Pancreas (tissue), 10 donors: Measurements from ENCODE around the gene MEX3C. TPM values are rescaled to one million over a fixed set of nuclear protein-coding genes. Genes with fewer than 3 reads are reported as not detected.

Source experiments
- ATAC-seq, 4 donors: fragments of 200-7000 bp; cut with Tn5 transposase; one replicate each; pipeline versions ENCODE4 v1.8.0 to v1.9.1; 2020; ENCODE audit warnings: mild to moderate bottlenecking in 4 of 4, moderate library complexity in 4 of 4
- DNase-seq, 6 donors: peaks; one replicate each; pipeline ENCODE4 v3.0.0-alpha.2; 2020
- FAIRE-seq: peaks from 2 replicates; lab custom pipeline; 2012; peaks lifted over from hg19 to GRCh38; lab: Jason Lieb, UNC
- H3K27ac ChIP-seq, 4 donors: fragments of 200-600 bp; sonication (generic); 1 replicate in 3 of 4; 2 replicates in 1 of 4; pipeline versions ENCODE4 v1.5.0 to v1.8.0; 2020
- H3K27me3 ChIP-seq, 4 donors: fragments of 200-600 bp; one replicate each; pipeline ENCODE4 v1.8.0; 2021
- H3K36me3 ChIP-seq, 3 donors: fragments of 200-600 bp; sonication (generic) in 1 of 3; one replicate each; pipeline versions ENCODE4 v1.5.0 to v1.8.0; 2020 to 2021
- H3K4me1 ChIP-seq, 3 donors: fragments of 200-600 bp; one replicate each; pipeline ENCODE4 v1.8.0; 2021
- H3K4me3 ChIP-seq, 4 donors: fragments of 200-600 bp; sonication (generic) in 2 of 4; one replicate each; pipeline versions ENCODE4 v1.5.0 to v1.8.0; 2020 to 2021
- H3K9me3 ChIP-seq, 4 donors: fragments of 200-600 bp; one replicate each; pipeline ENCODE4 v1.8.0; 2021
- CTCF ChIP-seq, 4 donors: fragments of 200-600 bp; sonication (generic) in 3 of 4; IDR thresholded peaks; one replicate each; pipeline versions ENCODE4 v1.5.0 to v1.8.0; 2021; ENCODE audit warnings: antibody characterized with exemption in 4 of 4
- WGBS, 2 donors: extraction: QIAGEN DNeasy Blood & Tissue Kit; methylation state at CpG; one replicate each; pipeline ENCODE4 v1.1.7; 2013; 5-methylcytosine and 5-hydroxymethylcytosine counted together
- intact Hi-C, 3 donors: fragments of 100-400 bp; cut with DNase I; formaldehyde crosslinking; loops; one replicate each; pipeline versions ENCODE4 v1.11.1 to v1.14.2; 2022
- polyA plus RNA-seq, 2 donors: library from polyadenylated mRNA; stranded (reverse); fragments of 200-250 nt; gene quantifications; one replicate each; pipeline ENCODE4 v1.2.3, GENCODE V29; 2013
- total RNA-seq, 6 donors: library from RNA; stranded (reverse); fragmentation: NEBNext Ultra II Directional in 4 of 6; extraction: Animal tissue kit (Norgen Biotek cat#: 25700) in 4 of 6; gene quantifications; one replicate each; pipeline versions ENCODE4 v1.2.1 to v1.2.4, GENCODE V29; 2021 to 2023
- donor health status: healthy with polysubstance abuse.
- donor health status: DM: no; HTN: no; CAD: no; lungs with moderate emphysema.
- donor health status: DM: no; HTN: no; CAD: no.
- donor health status: control.
- donor health status: control.
- donor health status: Bipolar disorder and iron deficiency.
- donor health status: DM: yes; HTN: yes; CAD: no.
- donor health status: DM: no; HTN: no; CAD: no.
- donor health status: DM: no; HTN: no; CAD: no.
- donor health status: DM: yes; HTN: yes; CAD: no.

MEX3C gene
- total and polyA plus RNA-seq, 8 donors: 4.2 to 18.6 (median 9.8) TPM

- 80 to 84% methylated on average over 8 of the region's 8 CpGs for WGBS, 2 donors
- no peak for DNase-seq
- intact Hi-C loops: no loop called here
- H3K36me3 ChIP-seq: no peaks in the 10 kb centered on the region
- no peak overlapping the region for H3K4me3 ChIP-seq
- H3K4me1 ChIP-seq: no peaks in the 10 kb centered on the region
- no peak for FAIRE-seq
- H3K27me3 ChIP-seq: no peaks in the 10 kb centered on the region
- no peaks in the 10 kb centered on the region for H3K9me3 ChIP-seq
- ATAC-seq: no peak
- no peak overlapping the region for H3K27ac ChIP-seq
- no peak for TF ChIP-seq CTCF (IDR thresholded peaks at IDR 0.05)
Observed at GRCh38 chr18:51164342-51164741, 33.1 kb downstream of the MEX3C start.

- DNase-seq (no peak), FAIRE-seq (no peak), ATAC-seq (no peak)
- no peak overlapping the region for H3K27ac ChIP-seq
- H3K4me3 ChIP-seq: no peak overlapping the region
- no peaks in the 10 kb centered on the region for H3K27me3 ChIP-seq
- TF ChIP-seq CTCF (IDR thresholded peaks at IDR 0.05): no peak
- WGBS, 2 donors: 84 to 91% methylated on average over 3 of the region's 3 CpGs
- H3K36me3 ChIP-seq: no peaks in the 10 kb centered on the region
- intact Hi-C loops: no loop called here
- H3K9me3 ChIP-seq: no peaks in the 10 kb centered on the region
- no peaks in the 10 kb centered on the region for H3K4me1 ChIP-seq
Observed at GRCh38 chr18:51163543-51163942, 33.9 kb downstream of the MEX3C start.

- WGBS, 2 donors: 53 to 64% methylated on average over 3 of the region's 3 CpGs
- no peaks in the 10 kb centered on the region for H3K27me3 ChIP-seq
- H3K27ac ChIP-seq: no peak overlapping the region
- intact Hi-C loops: no loop called here
- H3K4me1 ChIP-seq: no peaks in the 10 kb centered on the region
- DNase-seq (no peak), ATAC-seq (no peak), FAIRE-seq (no peak)
- TF ChIP-seq CTCF (IDR thresholded peaks at IDR 0.05): no peak
- H3K4me3 ChIP-seq: no peak overlapping the region
- no peaks in the 10 kb centered on the region for H3K9me3 ChIP-seq
- H3K36me3 ChIP-seq: no peaks in the 10 kb centered on the region
Observed at GRCh38 chr18:51162617-51163016, 34.9 kb downstream of the MEX3C start.

GRCh38 chr18:51160646-51161045 is 36.8 kb downstream of the MEX3C start:
- H3K36me3 ChIP-seq: no peaks in the 10 kb centered on the region
- FAIRE-seq: no peak
- no peak for ATAC-seq

GRCh38 chr18:51157215-51157614 is 40.3 kb downstream of the MEX3C start:
- H3K4me3 ChIP-seq: no peak overlapping the region
- 94% methylated on average over 2 of the region's 2 CpGs for WGBS, 2 donors
- no peak for ATAC-seq
- no peak overlapping the region for H3K27ac ChIP-seq
- intact Hi-C loops: no loop called here
- no peak for DNase-seq
- no peak for TF ChIP-seq CTCF (IDR thresholded peaks at IDR 0.05)
- no peaks in the 10 kb centered on the region for H3K4me1 ChIP-seq
- no peaks in the 10 kb centered on the region for H3K27me3 ChIP-seq
- no peaks in the 10 kb centered on the region for H3K36me3 ChIP-seq
- FAIRE-seq: no peak
- H3K9me3 ChIP-seq: no peaks in the 10 kb centered on the region

More at GRCh38 chr18:51160646-51161045, 36.8 kb downstream of the MEX3C start:
- Histone ChIP-seq H3K4me1 (no peaks in the 10 kb centered on the region), H3K27me3 (no peaks in the 10 kb centered on the region), H3K27ac (no peak overlapping the region), H3K9me3 (no peaks in the 10 kb centered on the region), H3K4me3 (no peak overlapping the region)
- 93% methylated on average over 5 of the region's 5 CpGs for WGBS, 2 donors
- no peak for TF ChIP-seq CTCF (IDR thresholded peaks at IDR 0.05)
- no peak for DNase-seq
- intact Hi-C loops: no loop called here
